Activated B cell treated with CpG ODN at 0.5 μM for 24 hours (primary cell): ENCODE results near the gene DGCR2. TPM values are rescaled to one million over a fixed set of nuclear protein-coding genes. Genes with fewer than 3 reads are reported as not detected.
"Not testable (repeated sequence)": the region's sequence is repeated elsewhere in the genome, so short reads cannot be mapped to it uniquely, and the experiment has no call there.

Experiments used
- ATAC-seq: fragments of 200-7000 bp; cut with Tn5 transposase; one replicate; pipeline ENCODE4 v1.10.0; 2021; ENCODE audit warnings: low read depth, mild to moderate bottlenecking, moderate library complexity
- CTCF ChIA-PET: fragments of 350-600 bp; sonication (Branson Sonifier 250); formaldehyde crosslinking; loops from one replicate; lab custom pipeline; 2021; ENCODE audit warnings: antibody characterized with exemption; lab: Charles Lee
- POLR2A ChIA-PET: fragments of 350-600 bp; sonication (Branson Sonifier 250); formaldehyde crosslinking; loops from one replicate; lab custom pipeline; 2021; ENCODE audit warnings: antibody characterized with exemption; lab: Charles Lee
- DNase-seq: peaks from one replicate; pipeline ENCODE4 v3.0.0; 2022
- H3K27ac Mint-ChIP-seq: one replicate; pipeline ENCODE4 v1.8.0; 2020; ENCODE audit warnings: mixed read lengths
- H3K27me3 Mint-ChIP-seq: one replicate; pipeline ENCODE4 v1.8.0; 2021; ENCODE audit warnings: mixed read lengths
- H3K36me3 Mint-ChIP-seq: one replicate; pipeline ENCODE4 v1.8.0; 2021; ENCODE audit warnings: low read depth, mixed read lengths
- H3K4me1 Mint-ChIP-seq: one replicate; pipeline ENCODE4 v1.8.0; 2021; ENCODE audit warnings: mixed read lengths
- H3K4me3 Mint-ChIP-seq: one replicate; pipeline ENCODE4 v1.8.0; 2020; ENCODE audit warnings: mild to moderate bottlenecking, mixed read lengths
- H3K9me3 Mint-ChIP-seq: one replicate; pipeline ENCODE4 v1.8.0; 2020; ENCODE audit warnings: mixed read lengths
- intact Hi-C: fragments of 100-400 bp; cut with micrococcal nuclease; formaldehyde crosslinking; loops from one replicate; pipeline ENCODE4 v1.15.1; 2024
- total RNA-seq: library from RNA; stranded (reverse); gene quantifications from 2 replicates; pipeline ENCODE4 v1.2.3, GENCODE V29; 2022
- TF ChIP-seq, protein P1 (sequence below): fragments of 200-600 bp; IDR thresholded peaks from one replicate; pipeline ENCODE4 v1.8.0; 2022; ENCODE audit warnings: antibody characterized with exemption, mild to moderate bottlenecking

DGCR2 gene
- total RNA-seq, 1 donor from 2014 or later = 33.2 TPM

DNA sequence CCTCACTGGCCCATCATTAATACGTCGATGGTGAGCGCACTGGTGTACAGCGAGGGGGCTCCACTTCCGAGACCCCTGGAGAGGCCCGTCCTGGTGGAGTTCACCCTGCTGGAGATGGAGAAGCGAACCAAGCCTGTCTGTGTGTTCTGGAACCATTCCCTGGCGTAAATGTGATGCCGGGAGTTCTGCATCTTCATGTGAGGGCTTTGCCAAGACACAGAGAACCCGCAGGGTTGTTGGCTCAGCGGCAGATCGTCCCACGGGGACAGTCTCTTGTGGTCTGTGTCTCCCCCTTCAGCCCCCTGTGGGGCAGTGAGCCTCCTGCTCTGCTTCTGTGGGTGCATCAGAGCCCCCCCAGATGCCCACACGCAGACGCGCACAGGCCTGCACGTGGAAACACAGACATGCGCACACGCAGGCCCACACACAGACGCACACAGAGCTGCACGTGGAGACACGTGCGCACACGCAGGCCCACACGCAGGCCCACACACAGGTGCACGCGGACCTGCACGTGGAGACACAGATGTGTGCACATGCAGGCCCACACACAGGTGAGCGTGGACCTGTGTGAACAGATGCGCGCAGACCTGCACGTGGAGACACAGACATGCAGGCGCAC, 130.3 kb downstream of the DGCR2 start:
- Mint-ChIP-seq H3K9me3 (no peaks in the 10 kb centered on the region), H3K27me3 (peaks cover 20% of the 10 kb centered on the region), H3K4me1 (no peaks in the 10 kb centered on the region), H3K36me3 (no peaks in the 10 kb centered on the region), H3K4me3 (no peak overlapping the region), H3K27ac (no peak overlapping the region)
- no peak for DNase-seq
- no peak for ATAC-seq
- intact Hi-C loops = no loop called here
- CTCF ChIA-PET = no interaction called here
- TF ChIP-seq, protein P1, sequence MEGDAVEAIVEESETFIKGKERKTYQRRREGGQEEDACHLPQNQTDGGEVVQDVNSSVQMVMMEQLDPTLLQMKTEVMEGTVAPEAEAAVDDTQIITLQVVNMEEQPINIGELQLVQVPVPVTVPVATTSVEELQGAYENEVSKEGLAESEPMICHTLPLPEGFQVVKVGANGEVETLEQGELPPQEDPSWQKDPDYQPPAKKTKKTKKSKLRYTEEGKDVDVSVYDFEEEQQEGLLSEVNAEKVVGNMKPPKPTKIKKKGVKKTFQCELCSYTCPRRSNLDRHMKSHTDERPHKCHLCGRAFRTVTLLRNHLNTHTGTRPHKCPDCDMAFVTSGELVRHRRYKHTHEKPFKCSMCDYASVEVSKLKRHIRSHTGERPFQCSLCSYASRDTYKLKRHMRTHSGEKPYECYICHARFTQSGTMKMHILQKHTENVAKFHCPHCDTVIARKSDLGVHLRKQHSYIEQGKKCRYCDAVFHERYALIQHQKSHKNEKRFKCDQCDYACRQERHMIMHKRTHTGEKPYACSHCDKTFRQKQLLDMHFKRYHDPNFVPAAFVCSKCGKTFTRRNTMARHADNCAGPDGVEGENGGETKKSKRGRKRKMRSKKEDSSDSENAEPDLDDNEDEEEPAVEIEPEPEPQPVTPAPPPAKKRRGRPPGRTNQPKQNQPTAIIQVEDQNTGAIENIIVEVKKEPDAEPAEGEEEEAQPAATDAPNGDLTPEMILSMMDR = no peak
- POLR2A ChIA-PET = no interaction called here

DNA sequence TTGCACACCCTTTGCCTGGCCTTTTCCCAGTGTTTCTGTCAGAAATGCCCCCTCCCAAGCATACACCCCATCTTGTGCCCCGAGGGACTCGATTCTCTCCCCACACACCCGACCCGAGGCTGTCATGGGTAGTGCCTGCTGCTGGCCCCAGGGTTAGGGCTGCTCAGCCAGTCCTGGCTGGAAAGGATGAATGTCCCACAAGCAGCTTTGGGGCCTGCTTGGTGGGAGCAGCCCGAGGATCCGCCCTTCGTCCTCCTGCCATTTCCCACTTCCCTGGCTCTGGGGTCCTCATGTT, 131.1 kb downstream of the DGCR2 start:
- CTCF ChIA-PET = no interaction called here
- peaks cover 16% of the 10 kb centered on the region for H3K27me3 Mint-ChIP-seq
- H3K27ac Mint-ChIP-seq = no peak overlapping the region
- DNase-seq (no peak), ATAC-seq (no peak)
- no peak overlapping the region for H3K4me3 Mint-ChIP-seq
- intact Hi-C loops = no loop called here
- no peaks in the 10 kb centered on the region for H3K9me3 Mint-ChIP-seq
- POLR2A ChIA-PET = no interaction called here
- no peaks in the 10 kb centered on the region for H3K4me1 Mint-ChIP-seq
- no peaks in the 10 kb centered on the region for H3K36me3 Mint-ChIP-seq
- TF ChIP-seq, protein P1 = no peak

- TF ChIP-seq, protein P1 = no peak
Observed at GRCh38 chr22:18990355-18991137, 131.7 kb downstream of the DGCR2 start.

DNA sequence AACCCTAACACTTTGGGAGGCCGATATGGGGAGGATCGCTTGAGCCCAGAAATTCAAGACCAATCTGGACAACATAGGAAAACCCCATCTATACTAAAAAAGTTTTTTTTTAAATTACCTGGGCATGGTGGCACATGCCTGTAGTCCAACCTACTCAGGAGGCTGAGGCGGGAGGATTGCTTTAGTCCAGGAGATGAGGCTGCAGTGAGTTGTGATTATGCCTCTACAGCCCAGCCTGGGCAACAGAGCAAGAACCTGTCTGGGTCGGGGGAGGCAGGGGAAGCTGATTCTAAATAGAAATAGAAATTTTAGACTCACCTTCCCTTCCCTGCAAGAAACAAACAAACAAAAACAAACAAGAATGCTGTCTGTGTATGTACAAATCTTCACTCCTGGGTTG, 133.3 kb downstream of the DGCR2 start:
- POLR2A ChIA-PET = no interaction called here
- no peaks in the 10 kb centered on the region for H3K9me3 Mint-ChIP-seq
- peaks cover 11% of the 10 kb centered on the region for H3K27me3 Mint-ChIP-seq
- no peaks in the 10 kb centered on the region for H3K4me1 Mint-ChIP-seq
- intact Hi-C loops = no loop called here
- no peak for DNase-seq
- no peak overlapping the region for H3K27ac Mint-ChIP-seq
- ATAC-seq = no peak
- no peak overlapping the region for H3K4me3 Mint-ChIP-seq
- CTCF ChIA-PET = no interaction called here
- H3K36me3 Mint-ChIP-seq = no peaks in the 10 kb centered on the region
- TF ChIP-seq, protein P1 = no peak

More at GRCh38 chr22:18990355-18991137, 131.7 kb downstream of the DGCR2 start:
- Mint-ChIP-seq H3K27ac (no peak overlapping the region), H3K4me1 (no peaks in the 10 kb centered on the region), H3K9me3 (no peaks in the 10 kb centered on the region), H3K4me3 (no peak overlapping the region), H3K27me3 (peaks cover 11% of the 10 kb centered on the region), H3K36me3 (no peaks in the 10 kb centered on the region)
- ChIA-PET CTCF (no interaction called here), POLR2A (no interaction called here)
- intact Hi-C loops = no loop called here
- no peak for DNase-seq
- no peak for ATAC-seq

DNA sequence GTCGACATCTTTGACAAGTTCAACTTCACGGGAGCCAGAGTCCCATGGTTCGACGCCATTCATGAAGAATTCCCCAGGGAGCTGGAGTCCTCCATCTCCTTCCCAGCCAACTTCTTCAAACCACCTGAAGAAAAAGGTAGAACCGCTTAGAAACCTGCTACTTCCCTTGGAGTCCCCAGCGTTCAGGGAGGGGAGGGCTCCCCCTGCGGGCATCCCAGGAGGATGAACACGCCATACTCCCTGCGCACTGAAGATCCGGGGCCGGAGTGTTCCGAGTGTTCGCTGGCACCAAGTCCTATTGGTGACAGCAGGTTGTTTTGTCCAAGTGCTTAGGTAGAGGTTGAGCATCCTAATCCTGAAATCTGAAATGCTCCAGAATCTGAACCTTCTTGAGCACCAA, 134.4 kb downstream of the DGCR2 start:
- ATAC-seq = no peak
- ChIA-PET POLR2A (no interaction called here), CTCF (no interaction called here)
- no peak overlapping the region for H3K4me3 Mint-ChIP-seq
- peaks cover 8% of the 10 kb centered on the region for H3K27me3 Mint-ChIP-seq
- H3K36me3 Mint-ChIP-seq = no peaks in the 10 kb centered on the region
- intact Hi-C loops = no loop called here
- H3K27ac Mint-ChIP-seq = no peak overlapping the region
- H3K9me3 Mint-ChIP-seq = no peaks in the 10 kb centered on the region
- TF ChIP-seq, protein P1 = no peak
- DNase-seq = no peak
- no peaks in the 10 kb centered on the region for H3K4me1 Mint-ChIP-seq

DNA sequence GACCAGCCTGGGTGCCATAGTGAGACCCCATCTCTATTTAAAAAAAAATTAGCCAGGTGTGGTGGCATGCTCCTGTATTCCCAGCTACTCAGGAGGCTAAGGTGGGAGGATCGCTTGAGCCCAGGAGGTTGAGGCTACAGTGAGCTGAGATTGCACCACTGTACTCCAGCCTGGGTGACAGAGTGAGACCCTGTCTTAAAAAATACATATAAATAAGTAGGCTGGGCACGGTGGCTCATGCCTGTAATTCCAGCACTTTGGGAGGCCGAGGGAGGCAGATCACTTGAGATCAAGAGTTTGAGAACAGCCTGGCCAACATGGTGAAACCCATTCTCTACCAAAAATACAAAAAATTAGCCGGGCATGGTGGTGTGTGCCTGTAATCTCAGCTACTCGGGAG, 135.1 kb downstream of the DGCR2 start:
- H3K4me3 Mint-ChIP-seq, H3K27ac Mint-ChIP-seq, DNase-seq, H3K4me1 Mint-ChIP-seq, H3K9me3 Mint-ChIP-seq, H3K36me3 Mint-ChIP-seq, H3K27me3 Mint-ChIP-seq, POLR2A ChIA-PET, CTCF ChIA-PET, ATAC-seq, intact Hi-C loops: not testable (repeated sequence)
